GM19239 (cell line): ENCODE measurements around the gene ARPC2.
"Not testable (repeated sequence)": the region's sequence is repeated elsewhere in the genome, so short reads cannot be mapped to it uniquely, and the experiment has no call there.

Experiments used
- DNase-seq: peaks from one replicate; pipeline ENCODE4 v3.0.0; 2011; ENCODE audit warnings: low spot score; ENCODE audit not compliant: insufficient read length
- FAIRE-seq: peaks from 2 replicates; lab custom pipeline; 2011; peaks lifted over from hg19 to GRCh38; lab: Jason Lieb, UNC

The ARPC2 gene

GRCh38 chr2:218216674-218217359 is at the start of gene ARPC2:
Gene ARPC2 (plus strand): TSS chr2:218217189. CDS start chr2:218217471, 282 bp downstream.
- FAIRE-seq = peak; percentile 87

GRCh38 chr2:218168016-218168415 is 49.0 kb upstream of the ARPC2 start:
- no peak for DNase-seq
- no peak for FAIRE-seq

More at GRCh38 chr2:218216674-218217359, at the start of gene ARPC2:
- DNase-seq = peak; percentile 80

- DNase-seq (peak; percentile 57), FAIRE-seq (peak; percentile 86)
These were observed 48.1 kb upstream of the ARPC2 start for GRCh38 chr2:218168635-218169462.

- DNase-seq (no peak), FAIRE-seq (no peak)
These were observed 47.0 kb upstream of the ARPC2 start for GRCh38 chr2:218169757-218170546.

GRCh38 chr2:218171744-218172143 is 45.2 kb upstream of the ARPC2 start:
- DNase-seq = not testable (repeated sequence)

GRCh38 chr2:218172845-218173244 is 44.1 kb upstream of the ARPC2 start:
- no peak for DNase-seq

More at GRCh38 chr2:218171744-218172143, 45.2 kb upstream of the ARPC2 start:
- FAIRE-seq = not testable (repeated sequence)

GRCh38 chr2:218179782-218180181 is 37.2 kb upstream of the ARPC2 start:
- no peak for DNase-seq
- no peak for FAIRE-seq

More at GRCh38 chr2:218172845-218173244, 44.1 kb upstream of the ARPC2 start:
- no peak for FAIRE-seq

GRCh38 chr2:218180467-218181114 is 36.4 kb upstream of the ARPC2 start:
- DNase-seq (no peak), FAIRE-seq (no peak)

- FAIRE-seq = no peak
- no peak for DNase-seq
These were observed 32.7 kb upstream of the ARPC2 start for GRCh38 chr2:218184331-218184730.

- DNase-seq (peak; percentile 54), FAIRE-seq (peak; percentile 89)
These were observed 30.6 kb upstream of the ARPC2 start for GRCh38 chr2:218186355-218186766.

GRCh38 chr2:218186876-218187275 is 30.1 kb upstream of the ARPC2 start:
- FAIRE-seq = peak; percentile 68
- DNase-seq = no peak

- FAIRE-seq (no peak), DNase-seq (no peak)
These were observed 29.5 kb upstream of the ARPC2 start for GRCh38 chr2:218187296-218188015.

GRCh38 chr2:218188528-218188927 is 28.5 kb upstream of the ARPC2 start:
- FAIRE-seq (no peak), DNase-seq (no peak)

GRCh38 chr2:218192902-218193430 is 24.0 kb upstream of the ARPC2 start:
- no peak for DNase-seq
- FAIRE-seq = no peak

GRCh38 chr2:218193701-218194100 is 23.3 kb upstream of the ARPC2 start:
- DNase-seq (no peak), FAIRE-seq (no peak)

- FAIRE-seq = no peak
- DNase-seq = no peak
These were observed 22.1 kb upstream of the ARPC2 start for GRCh38 chr2:218194880-218195279.

GRCh38 chr2:218196974-218197373 is 20.0 kb upstream of the ARPC2 start:
- no peak for DNase-seq
- FAIRE-seq = no peak

- no peak for FAIRE-seq
- DNase-seq = no peak
These were observed 14.7 kb upstream of the ARPC2 start for GRCh38 chr2:218202266-218202665.

- DNase-seq = no peak
- FAIRE-seq = no peak
These were observed 7.9 kb upstream of the ARPC2 start for GRCh38 chr2:218209078-218209477.
